ENCODE measurements around the gene CAPN15. TPM values are rescaled to one million over a fixed set of nuclear protein-coding genes. Genes with fewer than 3 reads are reported as not detected.
A peak's percentile ranks its signal among the peaks of the same experiment; 100 is the strongest.
"Not testable (repeated sequence)": the region's sequence is repeated elsewhere in the genome, so short reads cannot be mapped to it uniquely, and the experiment has no call there.

Gene CAPN15
- polyA plus RNA-seq, 3 donors from 2014 or later, result 9.2 to 30.7 (median 10.1) TPM

- Mint-ChIP-seq H3K9me3 (no peaks in the 10 kb centered on the region), H3K4me3 (peak overlapping the region in 4 of 5 donors; percentile 78 to 91 (median 85)), H3K27ac (peak overlapping the region in 1 of 6 donors; percentile 64), H3K36me3 (no peaks in the 10 kb centered on the region), H3K27me3 (ENCODE audit: low read depth in 3 of 3) (peaks cover 11 to 19% (median 15%) of the 10 kb centered on the region in 3 donors), H3K4me1 (peaks cover 35 to 42% of the 10 kb centered on the region in 2 donors)
- no peak for DNase-seq
These were observed 64.5 kb downstream of the CAPN15 start for GRCh38 chr16:591892-592517.

- Mint-ChIP-seq H3K27ac (no peak overlapping the region), H3K4me3 (no peak overlapping the region), H3K9me3 (no peaks in the 10 kb centered on the region), H3K4me1 (peaks cover 33 to 37% of the 10 kb centered on the region in 2 donors), H3K36me3 (no peaks in the 10 kb centered on the region), H3K27me3 (ENCODE audit: low read depth in 3 of 3) (peaks cover 11 to 19% (median 15%) of the 10 kb centered on the region in 3 donors)
- no peak for DNase-seq
These were observed 65.2 kb downstream of the CAPN15 start for GRCh38 chr16:592518-593306.

- no peak for DNase-seq
- H3K4me3 Mint-ChIP-seq, result no peak overlapping the region
- H3K27me3 Mint-ChIP-seq (ENCODE audit: low read depth in 3 of 3), result peaks cover 11 to 19% (median 12%) of the 10 kb centered on the region in 3 donors
- no peaks in the 10 kb centered on the region for H3K9me3 Mint-ChIP-seq
- no peaks in the 10 kb centered on the region for H3K36me3 Mint-ChIP-seq
- peaks cover 26 to 34% of the 10 kb centered on the region in 2 donors for H3K4me1 Mint-ChIP-seq
- peak overlapping the region in 1 of 6 donors; percentile 45 for H3K27ac Mint-ChIP-seq
These were observed 65.9 kb downstream of the CAPN15 start for GRCh38 chr16:593406-593805.

- no peaks in the 10 kb centered on the region for H3K9me3 Mint-ChIP-seq
- peaks cover 24 to 31% of the 10 kb centered on the region in 2 donors for H3K4me1 Mint-ChIP-seq
- no peak overlapping the region for H3K27ac Mint-ChIP-seq
These were observed 66.3 kb downstream of the CAPN15 start for GRCh38 chr16:593807-594206.

GRCh38 chr16:595094-595528 lies 67.6 kb downstream of the CAPN15 start:
- Mint-ChIP-seq H3K36me3 (no peaks in the 10 kb centered on the region), H3K4me1 (peaks cover 24 to 31% of the 10 kb centered on the region in 2 donors), H3K4me3 (no peak overlapping the region), H3K27me3 (ENCODE audit: low read depth in 3 of 3) (peaks cover 3 to 6% (median 6%) of the 10 kb centered on the region in 3 donors), H3K9me3 (no peaks in the 10 kb centered on the region), H3K27ac (no peak overlapping the region)
- DNase-seq, result no peak

More at GRCh38 chr16:593807-594206, 66.3 kb downstream of the CAPN15 start:
- DNase-seq, result no peak
- Mint-ChIP-seq H3K27me3 (ENCODE audit: low read depth in 3 of 3) (peaks cover 9 to 15% (median 12%) of the 10 kb centered on the region in 3 donors), H3K36me3 (no peaks in the 10 kb centered on the region), H3K4me3 (no peak overlapping the region)

- Mint-ChIP-seq H3K4me1 (peaks cover 18 to 25% of the 10 kb centered on the region in 2 donors), H3K36me3 (no peaks in the 10 kb centered on the region), H3K27ac (no peak overlapping the region), H3K9me3 (no peaks in the 10 kb centered on the region), H3K4me3 (no peak overlapping the region), H3K27me3 (ENCODE audit: low read depth in 3 of 3) (peaks cover 0 to 2% (median 2%) of the 10 kb centered on the region in 3 donors)
- DNase-seq, result no peak
These were observed 68.6 kb downstream of the CAPN15 start for GRCh38 chr16:595942-596735.

GRCh38 chr16:596736-597060 lies 69.2 kb downstream of the CAPN15 start:
- Mint-ChIP-seq H3K27me3 (ENCODE audit: low read depth in 3 of 3) (peaks cover 0 to 2% (median 2%) of the 10 kb centered on the region in 3 donors), H3K27ac (peak overlapping the region in 1 of 6 donors; percentile 76), H3K9me3 (no peaks in the 10 kb centered on the region), H3K4me1 (peaks cover 16 to 23% of the 10 kb centered on the region in 2 donors), H3K4me3 (no peak overlapping the region), H3K36me3 (no peaks in the 10 kb centered on the region)
- no peak for DNase-seq

- H3K36me3 Mint-ChIP-seq; H3K27ac Mint-ChIP-seq; H3K27me3 Mint-ChIP-seq (ENCODE audit: low read depth in 3 of 3); H3K9me3 Mint-ChIP-seq; DNase-seq; H3K4me3 Mint-ChIP-seq: not testable (repeated sequence)
- peaks cover 14 to 19% of the 10 kb centered on the region in 2 donors for H3K4me1 Mint-ChIP-seq
These were observed 70.1 kb downstream of the CAPN15 start for GRCh38 chr16:597655-598054.

- no peak overlapping the region for H3K27ac Mint-ChIP-seq
- H3K9me3 Mint-ChIP-seq, result no peaks in the 10 kb centered on the region
- H3K4me3 Mint-ChIP-seq, result no peak overlapping the region
- H3K27me3 Mint-ChIP-seq (ENCODE audit: low read depth in 3 of 3), result peaks cover 0 to 1% (median 0%) of the 10 kb centered on the region in 3 donors
- no peak for DNase-seq
- no peaks in the 10 kb centered on the region for H3K36me3 Mint-ChIP-seq
- peaks cover 18 to 25% of the 10 kb centered on the region in 2 donors for H3K4me1 Mint-ChIP-seq
These were observed 71.6 kb downstream of the CAPN15 start for GRCh38 chr16:598823-599739.

- Mint-ChIP-seq H3K27ac (no peak overlapping the region), H3K27me3 (ENCODE audit: low read depth in 3 of 3) (no peaks in the 10 kb centered on the region), H3K4me1 (peaks cover 16 to 18% of the 10 kb centered on the region in 2 donors), H3K36me3 (no peaks in the 10 kb centered on the region), H3K4me3 (no peak overlapping the region), H3K9me3 (no peaks in the 10 kb centered on the region)
- no peak for DNase-seq
These were observed 73.3 kb downstream of the CAPN15 start for GRCh38 chr16:600781-601180.

- DNase-seq, result no peak
- H3K27ac Mint-ChIP-seq, result no peak overlapping the region
- no peak overlapping the region for H3K4me3 Mint-ChIP-seq
- no peaks in the 10 kb centered on the region for H3K27me3 Mint-ChIP-seq (ENCODE audit: low read depth in 3 of 3)
- no peaks in the 10 kb centered on the region for H3K9me3 Mint-ChIP-seq
- no peaks in the 10 kb centered on the region for H3K36me3 Mint-ChIP-seq
- H3K4me1 Mint-ChIP-seq, result peaks cover 14 to 18% of the 10 kb centered on the region in 2 donors
These were observed 76.4 kb downstream of the CAPN15 start for GRCh38 chr16:603933-604332.
